ENCODE measurements around the gene ARHGAP27.
"Not testable (repeated sequence)": the region's sequence is repeated elsewhere in the genome, so short reads cannot be mapped to it uniquely, and the experiment has no call there.

Gene ARHGAP27, protein sequence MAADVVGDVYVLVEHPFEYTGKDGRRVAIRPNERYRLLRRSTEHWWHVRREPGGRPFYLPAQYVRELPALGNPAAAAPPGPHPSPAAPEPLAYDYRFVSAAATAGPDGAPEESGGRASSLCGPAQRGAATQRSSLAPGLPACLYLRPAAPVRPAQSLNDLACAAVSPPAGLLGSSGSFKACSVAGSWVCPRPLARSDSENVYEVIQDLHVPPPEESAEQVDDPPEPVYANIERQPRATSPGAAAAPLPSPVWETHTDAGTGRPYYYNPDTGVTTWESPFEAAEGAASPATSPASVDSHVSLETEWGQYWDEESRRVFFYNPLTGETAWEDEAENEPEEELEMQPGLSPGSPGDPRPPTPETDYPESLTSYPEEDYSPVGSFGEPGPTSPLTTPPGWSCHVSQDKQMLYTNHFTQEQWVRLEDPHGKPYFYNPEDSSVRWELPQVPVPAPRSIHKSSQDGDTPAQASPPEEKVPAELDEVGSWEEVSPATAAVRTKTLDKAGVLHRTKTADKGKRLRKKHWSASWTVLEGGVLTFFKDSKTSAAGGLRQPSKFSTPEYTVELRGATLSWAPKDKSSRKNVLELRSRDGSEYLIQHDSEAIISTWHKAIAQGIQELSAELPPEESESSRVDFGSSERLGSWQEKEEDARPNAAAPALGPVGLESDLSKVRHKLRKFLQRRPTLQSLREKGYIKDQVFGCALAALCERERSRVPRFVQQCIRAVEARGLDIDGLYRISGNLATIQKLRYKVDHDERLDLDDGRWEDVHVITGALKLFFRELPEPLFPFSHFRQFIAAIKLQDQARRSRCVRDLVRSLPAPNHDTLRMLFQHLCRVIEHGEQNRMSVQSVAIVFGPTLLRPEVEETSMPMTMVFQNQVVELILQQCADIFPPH

DNA sequence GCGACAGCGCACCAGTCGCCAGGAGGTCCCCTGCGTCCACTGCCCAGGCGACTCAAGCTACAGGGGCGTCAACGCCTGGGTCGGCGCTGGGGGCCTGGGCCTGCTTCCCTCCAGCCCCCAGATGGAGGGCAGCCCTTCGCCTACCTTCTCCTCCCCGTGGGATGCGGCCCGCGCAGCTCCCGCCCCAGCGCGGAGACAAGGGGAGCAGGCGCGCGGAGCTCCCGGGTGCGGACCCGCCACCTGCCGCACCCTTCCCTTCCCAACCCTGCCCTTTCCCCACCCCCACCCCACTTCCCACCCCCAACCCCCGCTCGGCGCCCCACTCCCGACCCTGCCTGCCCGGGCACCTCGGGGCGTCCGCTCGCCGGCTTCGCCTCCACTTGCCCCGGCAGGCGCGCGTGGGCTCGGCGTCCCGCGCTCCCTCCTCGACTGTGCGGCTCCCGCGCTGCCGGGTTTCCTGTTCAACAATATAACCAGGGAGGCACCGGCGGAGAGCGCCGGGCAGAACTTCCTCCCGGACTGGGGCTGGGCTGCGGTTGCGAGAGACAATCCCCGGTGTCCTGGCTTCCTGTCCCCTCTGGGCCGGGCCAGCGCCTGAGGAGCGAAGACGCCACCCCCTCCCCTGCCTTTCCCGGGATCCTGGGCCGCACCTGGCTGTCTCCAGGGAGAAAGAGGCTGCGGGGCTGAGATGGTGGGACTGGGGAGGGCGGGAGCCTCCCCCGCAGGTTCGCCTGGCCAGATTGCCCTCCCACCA lies at the start of gene ARHGAP27:
Gene ARHGAP27, minus strand, starts transcription at position 466 of the 754 bp plus-strand sequence. CDS start 2,591 bp downstream, outside the sequence.
- no peak for DNase-seq

DNA sequence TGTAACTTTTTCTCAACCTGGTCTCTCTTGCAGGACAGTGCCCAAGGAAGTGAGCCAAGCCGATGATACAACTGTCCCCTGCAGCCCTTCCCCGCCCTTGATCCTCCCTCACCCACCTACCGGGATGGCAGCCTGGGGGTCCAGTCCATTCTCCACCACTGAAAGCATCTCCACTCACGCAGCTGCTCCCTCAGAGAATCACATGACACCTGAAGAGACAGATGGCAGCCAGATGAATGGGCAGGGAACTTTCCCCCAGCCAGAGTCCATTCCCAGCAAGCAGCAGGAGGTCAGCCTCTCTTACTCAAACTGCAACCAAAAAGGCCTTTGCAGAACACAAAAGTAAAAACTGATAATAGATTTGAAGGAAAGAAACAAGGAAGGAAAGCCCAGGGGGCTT lies 49.6 kb upstream of the ARHGAP27 start:
- DNase-seq, result not testable (repeated sequence)

DNA sequence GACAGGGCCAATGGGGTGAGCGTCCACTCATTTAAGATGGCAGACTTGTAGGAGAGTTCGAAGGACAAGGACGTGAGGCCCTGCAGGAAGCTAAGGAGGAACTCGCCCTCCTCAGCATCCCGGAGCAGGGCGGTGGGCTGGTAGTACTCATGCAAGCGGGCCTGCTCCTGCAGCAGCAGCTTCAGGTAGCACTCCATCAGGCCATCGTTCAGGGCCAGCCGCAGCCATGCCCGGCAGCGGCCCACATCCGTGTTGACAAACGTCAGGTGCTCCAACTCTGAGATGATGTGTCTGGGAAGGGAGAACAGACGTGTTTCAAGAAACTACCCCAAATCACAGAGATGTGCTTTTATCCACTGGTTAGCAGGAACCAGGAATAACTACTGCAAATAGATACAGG lies 42.8 kb upstream of the ARHGAP27 start:
- DNase-seq, result not testable (repeated sequence)

DNA sequence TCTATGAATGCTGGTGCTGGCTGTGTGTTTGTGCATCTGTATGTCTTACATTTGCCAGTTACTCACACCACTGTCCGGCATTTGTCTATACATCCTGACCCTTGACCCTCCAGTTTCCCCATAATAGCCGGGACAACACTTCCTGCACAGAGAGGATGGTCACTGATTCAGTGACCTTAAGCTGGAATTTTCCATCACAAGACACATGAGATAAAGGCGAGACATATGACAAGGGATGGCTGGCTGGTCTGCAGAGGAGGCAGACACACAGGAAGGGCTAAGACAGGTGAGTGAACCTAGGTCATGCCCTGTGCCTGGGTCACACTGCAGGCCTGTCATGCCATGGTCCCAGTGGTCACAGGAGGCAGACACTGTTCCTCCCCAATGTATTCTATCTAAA lies 39.6 kb upstream of the ARHGAP27 start:
- not testable (repeated sequence) for DNase-seq

DNA sequence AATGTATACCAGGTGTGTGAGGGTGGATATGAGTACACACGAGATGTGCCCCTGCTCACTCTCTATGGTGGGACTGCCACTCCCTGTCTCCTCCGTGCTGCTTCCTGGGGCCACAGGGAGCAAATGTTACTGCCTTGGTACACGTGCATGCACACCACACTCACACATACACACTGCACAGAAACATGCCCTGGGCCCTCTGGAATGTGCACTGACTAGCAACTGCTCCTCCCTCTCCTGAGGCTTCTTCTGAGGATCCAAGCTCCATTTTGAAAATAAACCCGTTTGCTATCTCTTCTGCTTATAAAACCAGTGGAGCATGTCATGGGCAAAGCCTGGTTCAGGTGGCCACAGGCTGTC lies 36.5 kb upstream of the ARHGAP27 start:
- DNase-seq, result not testable (repeated sequence)

DNA sequence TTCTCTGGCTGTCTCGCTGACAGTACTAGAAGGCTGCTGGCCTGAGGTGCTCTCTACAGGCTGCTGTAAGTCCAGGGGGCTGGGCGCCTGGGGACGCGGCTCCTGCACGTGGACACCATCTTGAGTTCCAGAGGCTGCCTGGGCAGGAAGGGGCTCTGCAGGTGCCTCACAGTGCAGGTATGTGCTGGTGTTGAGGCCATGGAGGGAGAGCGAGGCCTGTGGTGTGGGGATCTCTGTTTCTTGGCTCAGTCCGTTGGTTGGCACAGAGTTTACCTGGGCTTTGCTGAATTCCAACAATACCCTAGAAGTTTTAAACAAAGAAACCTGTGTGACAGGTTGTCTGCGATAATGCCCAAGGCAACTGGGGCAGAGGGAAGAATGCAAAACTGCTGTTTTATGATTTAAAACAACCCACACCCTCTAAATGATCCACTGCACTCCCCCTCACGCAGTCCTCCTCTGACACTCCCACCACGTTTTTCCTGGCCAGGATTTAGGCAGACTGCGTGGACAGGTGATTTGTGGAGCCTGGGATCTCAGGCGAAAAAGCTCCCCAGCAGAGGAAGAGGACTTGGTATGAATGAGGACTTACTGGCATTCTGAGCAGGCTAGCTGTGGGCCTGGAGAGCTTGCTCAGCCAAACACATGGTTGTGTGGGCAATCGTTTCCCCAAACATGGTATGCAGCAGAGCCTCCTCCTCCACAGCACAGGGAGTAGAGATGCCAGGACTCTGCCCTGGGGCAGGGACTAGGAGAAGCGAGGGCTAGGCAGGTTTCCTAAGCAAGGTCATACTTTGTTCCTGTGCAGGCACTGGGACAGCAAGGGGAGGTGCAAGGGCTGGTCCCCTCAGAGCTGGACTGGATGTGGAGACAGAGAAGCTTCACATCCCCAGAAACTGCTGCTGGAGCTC lies 35.9 kb upstream of the ARHGAP27 start:
- DNase-seq, result not testable (repeated sequence)

DNA sequence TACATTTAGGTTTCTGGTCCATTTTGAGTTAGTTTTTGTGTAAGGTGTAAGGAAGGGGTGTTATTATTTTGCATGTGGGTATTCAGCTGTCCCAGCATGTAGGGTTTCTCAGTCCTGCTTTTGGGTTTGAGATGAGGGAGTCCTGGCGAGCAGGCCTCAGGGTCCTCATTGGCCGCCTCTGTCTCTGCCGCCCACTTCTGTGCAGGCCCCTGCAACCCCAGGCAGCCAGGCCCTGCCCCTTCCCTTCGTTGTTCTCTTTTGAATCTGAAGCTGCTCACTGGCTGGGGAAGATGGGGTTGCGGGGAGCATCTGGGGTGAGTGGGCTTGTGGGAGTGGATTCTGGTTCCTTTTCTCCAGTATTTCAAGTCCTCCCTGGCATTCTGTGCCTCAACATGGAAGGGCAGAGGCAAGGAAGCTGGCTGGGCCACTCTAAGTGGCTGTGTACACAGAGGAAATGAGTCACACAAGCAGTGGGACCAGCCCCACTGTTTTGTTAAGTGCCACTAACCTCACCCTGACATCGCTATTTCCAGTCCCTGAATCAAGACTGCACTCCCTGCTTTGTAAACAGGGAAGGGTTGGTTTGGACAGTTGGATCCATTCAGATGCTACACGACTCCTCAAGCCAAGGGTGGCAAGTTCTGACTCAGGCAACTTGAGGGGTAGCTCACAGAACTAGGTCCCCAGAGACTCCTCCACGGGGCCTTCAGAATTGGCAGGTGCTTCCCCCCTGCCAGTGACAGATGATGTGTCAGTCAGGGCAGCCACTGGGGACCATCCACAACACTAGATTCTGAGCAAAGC lies 29.1 kb upstream of the ARHGAP27 start:
- DNase-seq, result peak; percentile 79

DNA sequence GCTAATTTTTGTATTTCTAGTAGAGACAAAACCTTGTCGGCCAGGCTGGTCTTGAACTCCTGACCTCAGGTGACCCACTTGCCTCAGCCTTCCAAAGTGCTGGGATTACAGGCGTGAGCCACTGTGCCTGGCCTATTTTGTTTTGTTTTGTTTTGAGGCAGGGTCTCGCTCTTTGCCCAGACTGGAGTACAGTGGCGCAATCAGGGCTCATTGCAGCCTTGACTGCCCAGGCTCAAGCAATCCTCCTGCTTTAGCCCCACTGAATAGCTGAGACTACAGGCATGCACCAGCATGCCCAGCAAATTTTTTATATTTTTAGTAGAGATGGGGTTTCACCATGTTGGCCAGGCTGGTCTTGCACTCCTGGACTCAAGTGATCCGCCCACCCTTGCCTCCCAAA lies 27.8 kb upstream of the ARHGAP27 start:
- not testable (repeated sequence) for DNase-seq

DNA sequence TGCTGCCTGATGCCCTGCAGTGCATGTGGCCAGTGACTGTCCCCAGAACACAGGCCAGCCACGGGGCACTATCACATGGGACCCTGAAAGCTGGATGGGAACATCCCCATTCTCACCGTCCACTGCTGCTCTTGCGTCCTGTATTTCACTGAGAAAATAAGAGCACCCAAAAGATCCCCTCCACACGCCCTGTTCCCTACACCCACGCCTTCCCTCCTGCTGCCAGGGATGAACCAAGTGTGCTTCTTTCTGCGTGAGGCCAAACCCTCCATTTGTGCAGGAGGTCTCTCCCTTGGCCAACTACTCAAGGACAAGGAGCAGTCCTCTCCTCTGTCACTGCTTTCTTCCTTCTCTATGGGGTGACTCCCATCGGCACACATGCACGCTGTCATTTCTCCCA lies 21.7 kb upstream of the ARHGAP27 start:
- not testable (repeated sequence) for DNase-seq

DNA sequence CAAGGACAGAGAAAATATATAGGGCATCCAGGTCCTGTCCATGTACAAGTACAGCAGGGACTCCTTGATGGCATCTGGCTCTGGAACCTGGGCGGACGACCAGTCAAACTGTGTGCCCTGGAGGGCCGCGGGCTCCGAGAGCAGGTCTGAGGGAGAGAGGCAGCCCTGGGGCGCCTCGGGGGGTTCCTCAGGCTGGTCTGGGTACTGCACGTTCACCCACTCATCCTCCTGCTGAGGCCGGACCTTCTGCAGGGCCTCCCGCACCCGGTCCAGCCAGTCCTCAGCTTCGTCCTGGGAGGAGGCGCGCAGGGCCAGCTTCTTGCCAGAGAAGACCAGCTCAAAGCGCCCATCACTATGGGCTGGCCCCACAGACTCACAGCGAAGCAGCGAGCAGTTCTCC lies 21.1 kb upstream of the ARHGAP27 start:
- DNase-seq, result not testable (repeated sequence)

DNA sequence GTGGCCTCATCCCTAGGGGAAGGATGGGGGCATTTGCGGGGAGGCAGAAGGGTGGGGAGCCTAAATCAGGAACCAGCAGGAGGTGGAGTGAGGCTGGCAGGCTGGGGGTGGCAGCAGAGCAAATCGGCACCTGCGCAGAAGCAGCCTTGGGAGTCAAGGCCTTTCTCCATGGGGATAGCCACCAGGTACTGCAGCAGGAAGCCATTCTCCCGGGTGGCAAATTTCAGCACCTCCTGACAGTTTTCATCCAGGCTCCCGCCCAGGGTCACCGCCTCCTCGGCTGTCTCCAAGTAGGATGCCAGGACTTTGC lies 20.5 kb upstream of the ARHGAP27 start:
- DNase-seq, result not testable (repeated sequence)

DNA sequence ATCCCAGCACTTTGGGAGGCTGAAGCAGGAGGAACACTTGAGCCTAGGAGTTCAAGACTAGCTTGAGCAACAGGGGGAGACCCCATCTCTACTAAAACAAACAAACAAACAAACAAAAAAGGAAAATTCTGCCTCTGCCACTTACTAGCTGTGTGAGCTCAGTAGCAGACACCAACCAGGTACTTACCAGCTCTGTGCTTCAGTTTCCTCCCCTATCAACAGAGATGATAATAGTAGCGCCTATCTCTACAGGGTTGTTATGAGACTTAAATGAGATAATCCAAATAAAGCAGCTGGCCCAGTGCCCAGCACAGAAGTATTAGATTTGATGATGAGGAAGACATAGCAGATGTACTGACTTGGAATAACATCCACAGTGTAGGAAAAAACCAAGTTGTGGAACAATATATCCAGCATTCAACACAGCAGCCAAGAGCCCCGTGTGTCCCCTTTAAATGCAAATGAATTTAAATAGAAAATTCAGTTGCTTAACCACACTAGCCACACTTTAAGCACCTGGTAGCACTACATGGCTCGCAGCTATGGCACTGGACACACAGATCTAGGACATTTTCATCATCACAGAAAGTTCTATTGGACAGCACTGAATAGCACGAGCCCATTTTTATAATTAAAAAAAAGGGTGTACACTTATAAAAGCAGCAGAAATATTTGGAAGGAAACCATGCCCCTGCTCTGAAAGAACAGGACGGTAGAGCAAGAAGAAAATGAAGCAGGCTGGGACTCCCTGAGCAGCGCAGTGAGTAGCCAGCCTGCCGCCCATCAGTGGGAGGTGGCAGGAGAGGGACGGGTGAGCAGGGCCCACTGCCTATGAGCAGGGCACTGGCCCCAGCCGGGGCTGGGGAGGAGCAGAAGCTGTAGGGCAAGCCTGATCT lies 19.9 kb upstream of the ARHGAP27 start:
- not testable (repeated sequence) for DNase-seq

DNA sequence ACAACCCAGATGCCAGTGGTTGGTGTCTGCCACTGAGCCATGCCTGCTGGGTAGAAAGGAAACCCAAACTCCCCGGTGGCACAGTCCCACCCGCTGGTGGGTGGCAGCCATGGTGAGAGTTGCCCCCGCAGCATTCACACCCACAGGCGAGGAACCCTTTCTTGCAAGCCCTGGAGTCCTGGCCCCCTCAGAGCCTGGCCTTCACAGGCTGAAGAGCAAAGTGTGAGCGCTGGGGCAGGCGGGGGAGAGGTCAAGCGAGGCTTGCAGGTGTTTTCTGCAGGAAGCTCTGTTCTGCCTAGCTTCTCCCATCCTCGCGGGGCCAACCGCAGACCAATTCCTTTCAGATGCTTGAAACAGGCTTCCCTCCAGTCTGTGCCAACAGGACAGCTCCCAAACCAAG lies 19.0 kb upstream of the ARHGAP27 start:
- DNase-seq, result not testable (repeated sequence)

DNA sequence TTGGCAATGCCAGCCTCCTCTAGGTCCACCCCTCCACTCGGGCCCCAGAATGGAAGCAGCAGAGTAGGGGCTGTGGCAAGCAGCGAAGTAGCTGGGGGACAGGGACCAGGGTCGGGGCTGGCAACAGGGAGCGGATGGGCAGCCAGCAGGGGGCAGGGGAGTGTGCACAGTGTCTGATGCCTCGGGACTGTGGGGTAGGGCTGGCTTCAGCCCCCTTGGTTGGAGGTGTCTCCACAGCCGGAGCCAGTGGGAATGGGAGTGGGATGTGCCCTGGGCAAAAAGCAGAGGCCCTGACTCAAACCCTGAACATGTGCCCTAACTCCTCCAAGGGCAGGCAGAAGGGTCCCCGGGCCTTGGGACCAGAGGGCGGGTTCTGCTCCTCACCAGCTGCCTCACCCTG lies 18.5 kb upstream of the ARHGAP27 start:
- DNase-seq, result no peak

DNA sequence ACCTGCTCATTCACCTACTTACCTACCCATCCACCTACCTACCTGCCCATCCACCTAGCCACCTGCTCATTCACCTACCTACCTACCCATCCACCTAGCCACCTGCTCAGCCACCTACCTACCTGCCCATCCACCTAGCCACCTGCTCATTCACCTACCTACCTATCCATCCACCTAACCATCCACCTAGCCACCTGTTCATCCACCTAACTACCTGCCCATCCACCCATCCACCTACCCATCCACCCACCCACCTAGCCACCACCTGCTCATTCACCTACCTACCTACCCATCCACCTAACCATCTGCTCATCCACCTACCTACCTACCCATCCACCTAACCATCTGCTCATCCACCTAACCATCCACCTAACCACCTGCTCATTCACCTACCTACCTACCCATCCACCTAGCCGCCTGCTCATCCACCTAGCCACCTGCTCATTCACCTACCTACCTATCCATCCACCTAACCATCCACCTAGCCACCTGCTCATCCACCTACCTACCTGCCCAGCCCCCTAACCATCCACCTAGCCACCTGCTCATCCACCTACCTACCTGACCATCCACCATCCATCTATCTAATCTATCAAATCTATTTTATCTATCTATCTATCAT lies 17.1 kb upstream of the ARHGAP27 start:
- not testable (repeated sequence) for DNase-seq

DNA sequence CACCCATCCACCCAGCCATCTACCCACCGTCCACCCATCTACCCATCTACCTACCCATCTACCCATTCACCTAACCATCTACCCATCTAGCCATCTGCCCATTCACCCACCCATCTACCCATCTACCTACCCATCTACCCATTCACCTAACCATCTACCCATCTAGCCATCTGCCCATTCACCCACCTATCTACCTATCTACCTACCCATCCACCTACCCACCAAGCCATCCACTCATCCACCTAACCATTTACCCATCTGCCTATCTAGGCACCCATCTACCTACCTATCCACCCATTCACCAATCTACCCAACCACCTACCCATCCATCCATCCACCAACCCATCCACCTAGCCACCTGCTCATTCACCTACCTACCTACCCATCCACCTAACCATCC lies 16.6 kb upstream of the ARHGAP27 start:
- DNase-seq, result not testable (repeated sequence)

DNA sequence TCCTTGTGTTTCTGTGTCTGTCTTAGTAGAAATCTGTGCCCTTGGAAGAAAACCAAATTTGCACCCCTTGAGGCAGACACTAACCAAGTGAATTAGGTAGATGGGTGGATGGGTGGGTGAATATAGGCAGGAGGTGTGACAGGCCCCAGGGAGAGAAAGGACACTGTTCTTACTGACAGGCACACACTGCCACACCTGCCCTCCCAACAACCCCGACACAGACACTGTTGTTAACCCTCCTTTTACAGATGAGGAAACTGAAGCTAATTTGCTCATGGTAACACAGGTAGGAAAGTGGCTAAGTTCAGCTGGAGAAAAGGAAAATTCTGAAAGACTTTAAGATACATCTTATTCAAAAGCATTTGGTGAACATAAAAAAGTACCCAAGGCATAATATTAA lies 15.8 kb upstream of the ARHGAP27 start:
- DNase-seq, result not testable (repeated sequence)

DNA sequence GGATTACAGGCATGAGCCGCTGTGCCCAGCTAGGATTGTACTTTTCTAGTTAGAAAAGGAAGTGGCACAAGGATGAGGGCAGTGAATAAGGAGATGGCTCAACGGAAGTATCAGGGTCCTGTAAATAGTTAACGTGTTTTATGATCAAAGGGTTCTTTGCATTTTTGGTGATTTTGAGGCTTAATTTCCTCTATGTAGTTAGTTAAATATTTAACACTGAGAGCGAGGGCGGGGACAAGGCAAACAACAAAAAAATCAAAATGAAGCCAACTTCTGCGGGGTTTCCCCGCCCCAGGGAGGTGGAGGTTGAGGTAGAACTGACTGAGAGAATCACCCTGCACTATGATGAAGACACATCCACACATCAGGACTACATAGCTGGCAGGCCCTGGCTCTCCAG lies 15.4 kb upstream of the ARHGAP27 start:
- not testable (repeated sequence) for DNase-seq

DNA sequence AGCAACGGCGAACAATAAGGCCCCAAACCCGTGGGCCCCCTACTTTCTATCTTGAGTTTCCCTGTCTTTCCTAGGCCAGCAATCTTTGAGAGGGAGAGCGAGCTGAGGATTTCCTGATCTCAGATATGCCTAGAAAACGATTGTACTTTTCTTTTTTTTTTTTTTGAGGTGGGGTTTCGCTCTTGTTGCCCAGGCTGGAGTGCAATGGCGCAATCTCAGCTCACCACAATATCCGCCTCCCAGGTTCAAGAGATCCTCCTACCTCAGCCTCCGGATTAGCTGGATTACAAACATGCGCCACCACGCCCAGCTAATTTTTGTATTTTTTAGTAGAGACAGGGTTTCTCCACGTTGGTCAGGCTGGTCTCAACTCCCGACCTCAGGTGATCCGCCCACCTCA lies 15.0 kb upstream of the ARHGAP27 start:
- DNase-seq, result not testable (repeated sequence)
